ENCODE results near the gene ADAMTS2. TPM values are rescaled to one million over a fixed set of nuclear protein-coding genes. Genes with fewer than 3 reads are reported as not detected.

Gene ADAMTS2
- total and polyA plus RNA-seq, 2 of the 8 experiments (the other 6 are each of a cell fraction or from before 2014, with no cell fraction given) = 6.6 to 7.3 TPM

DNA sequence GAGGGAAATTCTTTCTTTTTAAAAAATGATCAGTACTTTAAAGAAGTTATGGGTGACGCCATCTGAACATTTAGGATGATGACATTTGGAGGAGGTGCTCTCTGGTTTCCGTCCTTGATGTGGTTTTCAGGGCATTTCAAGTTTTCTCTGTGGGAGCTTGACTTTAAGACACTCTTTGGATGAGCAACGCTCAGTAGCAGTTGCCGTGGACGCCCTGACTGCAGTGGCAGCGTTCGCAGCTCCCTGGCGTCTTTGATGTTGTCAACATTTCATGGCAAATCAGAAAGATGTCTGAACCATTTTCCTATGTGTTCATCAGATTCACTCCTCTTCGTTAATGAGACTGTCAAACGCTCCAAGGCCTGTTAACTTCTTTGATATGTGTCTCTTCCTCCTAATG is 199.0 kb downstream of the ADAMTS2 start:
- 89% methylated on average over 10 of the region's 10 CpGs; no CpG with 5 or more reads in 1 of the 2 experiments for whole genome bisulfite sequencing, 2 experiments (ENCODE audit: extremely low coverage in 1 of 2, insufficient coverage in 1 of 2, insufficient read length in 1 of 2, insufficient replicate concordance in 2 of 2, low coverage in 1 of 2, low lambda C conversion rate in 2 of 2, missing lambda C conversion rate in 1 of 2)
- H3K4me3 ChIP-seq (ENCODE audit: extremely low read depth in 1 of 4, insufficient read depth in 2 of 4, low read depth in 3 of 4, low read length in 4 of 4) = no peak overlapping the region
- no peak overlapping the region for H3K4me2 ChIP-seq (ENCODE audit: insufficient read depth in 1 of 2, low read depth in 2 of 2, low read length in 2 of 2)
- FAIRE-seq (no peak), DNase-seq (ENCODE audit: low read depth in 1 of 2, low spot score in 2 of 2) (no peak)
- H3K18ac ChIP-seq (ENCODE audit: extremely low read depth, low read length) = no peak overlapping the region
- no peaks in the 10 kb centered on the region for H3K27me3 ChIP-seq (replicated peaks in 1 of 4; ENCODE audit: control insufficient read depth in 3 of 4, extremely low read depth in 1 of 4, insufficient read depth in 3 of 4, low read length in 3 of 4)
- no peak overlapping the region for H4K5ac ChIP-seq (ENCODE audit: insufficient read length, low read depth, low read length)
- H3K9me3 ChIP-seq (ENCODE audit: insufficient read depth in 2 of 2, low read depth in 1 of 2, low read length in 1 of 2) = no peaks in the 10 kb centered on the region
- no peak overlapping the region for H4K91ac ChIP-seq (replicated peaks; ENCODE audit: insufficient read length, low read length)
- H3K79me2 ChIP-seq (ENCODE audit: control insufficient read depth in 1 of 2, insufficient read depth in 2 of 2, low read length in 2 of 2) = no peaks in the 10 kb centered on the region
- H2AFZ ChIP-seq (ENCODE audit: low read length) = no peak overlapping the region
- H2AK5ac ChIP-seq (ENCODE audit: low read depth, low read length) = no peak overlapping the region
- no peak overlapping the region for H3K14ac ChIP-seq (ENCODE audit: insufficient read length)
- H3K23me2 ChIP-seq (ENCODE audit: low read depth, low read length) = no peaks in the 10 kb centered on the region
- H2BK5ac ChIP-seq (ENCODE audit: low read depth, low read length) = no peak overlapping the region
- no peak overlapping the region for H2BK20ac ChIP-seq (ENCODE audit: low read length)
- POLR2A ChIA-PET (ENCODE audit: partially characterized antibody) = no interaction called here
- H3K23ac ChIP-seq (ENCODE audit: insufficient read length) = no peak overlapping the region
- H2BK15ac ChIP-seq (ENCODE audit: low read length) = no peak overlapping the region
- no peaks in the 10 kb centered on the region for H3K79me1 ChIP-seq (ENCODE audit: low read depth, low read length)
- no peak overlapping the region for H3K9ac ChIP-seq (replicated peaks in 1 of 4; ENCODE audit: extremely low read depth in 1 of 4, low read depth in 3 of 4, low read length in 3 of 4)
- no peak overlapping the region for H2BK120ac ChIP-seq (replicated peaks; ENCODE audit: low read depth, low read length)
- H4K8ac ChIP-seq (ENCODE audit: extremely low read depth, insufficient read depth, low read length) = no peak overlapping the region
- CTCF ChIA-PET (ENCODE audit: partially characterized antibody) = interaction anchor here (1.1 kb wide), 1 partner anchor 190 kb away, joined by 3 read pairs; no protein-coding TSS in a partner anchor
- H3K4ac ChIP-seq (replicated peaks; ENCODE audit: insufficient read length, low read depth, low read length) = no peak overlapping the region
- H4K20me1 ChIP-seq (replicated peaks in 1 of 2; ENCODE audit: control insufficient read depth in 1 of 2, insufficient read depth in 2 of 2, low read length in 2 of 2) = no peaks in the 10 kb centered on the region
- H3K36me3 ChIP-seq (ENCODE audit: control insufficient read depth in 2 of 4, insufficient read depth in 4 of 4, low read length in 3 of 4) = no peaks in the 10 kb centered on the region
- no peak overlapping the region for H3K56ac ChIP-seq (replicated peaks; ENCODE audit: insufficient read length, low read depth, low read length)
- H3K4me1 ChIP-seq (replicated peaks in 1 of 4; ENCODE audit: control insufficient read depth in 3 of 4, insufficient read depth in 4 of 4, low read length in 3 of 4) = no peaks in the 10 kb centered on the region
- H2BK12ac ChIP-seq (ENCODE audit: low read depth, low read length) = no peak overlapping the region
- no peak overlapping the region for H3K27ac ChIP-seq (ENCODE audit: low read depth, low read length)
- no peak for TF ChIP-seq CBX5 (IDR thresholded peaks at IDR 0.05; ENCODE audit: low read depth, low read length)
